RWPE2 (cell line): Measurements from ENCODE around the gene COL8A1.

Experiments used
- ATAC-seq: fragments of 200-7000 bp; cut with Tn5 transposase; 3 replicates; pipeline ENCODE4 v1.9.1; 2021; ENCODE audit warnings: low read depth
- DNase-seq: peaks from one replicate; pipeline ENCODE4 v3.0.0-alpha.2; 2020; ENCODE audit warnings: low spot score
- H3K27ac ChIP-seq: fragments of 450-650 bp; 2 replicates; pipeline ENCODE4 v1.5.1; 2017; ENCODE audit warnings: mild to moderate bottlenecking; ENCODE audit not compliant: poor library complexity, severe bottlenecking
- H3K27me3 ChIP-seq: fragments of 250-450 bp; sonication (Bioruptor Pico); 2 replicates; pipeline ENCODE4 v1.5.1; 2021; ENCODE audit warnings: mild to moderate bottlenecking, moderate library complexity; ENCODE audit not compliant: insufficient read depth, poor library complexity, severe bottlenecking
- H3K36me3 ChIP-seq: fragments of 250-450 bp; sonication (Bioruptor Pico); 2 replicates; pipeline ENCODE4 v1.5.1; 2020; ENCODE audit warnings: low read depth, mild to moderate bottlenecking, moderate library complexity
- H3K4me1 ChIP-seq: fragments of 250-450 bp; sonication (Bioruptor Pico); 2 replicates; pipeline ENCODE4 v1.5.1; 2021; ENCODE audit warnings: mild to moderate bottlenecking, moderate library complexity; ENCODE audit not compliant: insufficient read depth, poor library complexity, severe bottlenecking
- H3K4me3 ChIP-seq: fragments of 250-450 bp; sonication (Bioruptor Pico); 2 replicates; pipeline ENCODE4 v1.5.1; 2021; ENCODE audit warnings: mild to moderate bottlenecking, moderate library complexity; ENCODE audit not compliant: severe bottlenecking
- H3K9me3 ChIP-seq: fragments of 250-450 bp; sonication (Bioruptor Pico); 2 replicates; pipeline ENCODE4 v1.5.1; 2021; ENCODE audit warnings: mild to moderate bottlenecking, moderate library complexity; ENCODE audit not compliant: severe bottlenecking
- CTCF ChIP-seq: fragments of 450-650 bp; IDR thresholded peaks from one replicate; pipeline ENCODE4 v1.5.1; 2017; ENCODE audit warnings: mild to moderate bottlenecking, moderate library complexity; ENCODE audit not compliant: poor library complexity, severe bottlenecking

COL8A1 gene

GRCh38 chr3:99712291-99712954 is 74.0 kb downstream of the COL8A1 start:
- H3K36me3 ChIP-seq = peaks cover 2% of the 10 kb centered on the region
- ATAC-seq (no peak), DNase-seq (no peak)
- H3K4me3 ChIP-seq = no peak overlapping the region
- no peak for TF ChIP-seq CTCF
- no peaks in the 10 kb centered on the region for H3K27me3 ChIP-seq
- H3K27ac ChIP-seq = peak overlapping the region; percentile 13
- no peaks in the 10 kb centered on the region for H3K4me1 ChIP-seq
- H3K9me3 ChIP-seq = no peaks in the 10 kb centered on the region

- no peaks in the 10 kb centered on the region for H3K4me1 ChIP-seq
- ATAC-seq = peak; percentile 10; the same call in 1 of the 3 replicates
- H3K27me3 ChIP-seq = no peaks in the 10 kb centered on the region
- no peak for DNase-seq
- TF ChIP-seq CTCF = no peak
- H3K4me3 ChIP-seq = no peak overlapping the region
- H3K9me3 ChIP-seq = no peaks in the 10 kb centered on the region
- peak overlapping the region; percentile 21 for H3K27ac ChIP-seq
- H3K36me3 ChIP-seq = no peaks in the 10 kb centered on the region; the same call in none of the 2 replicates
Observed at GRCh38 chr3:99713440-99713839, 75.0 kb downstream of the COL8A1 start.

GRCh38 chr3:99714146-99714545 is 75.8 kb downstream of the COL8A1 start:
- Histone ChIP-seq H3K4me1 (no peaks in the 10 kb centered on the region), H3K4me3 (no peak overlapping the region), H3K36me3 (no peaks in the 10 kb centered on the region; the same call in 1 of the 2 replicates), H3K9me3 (no peaks in the 10 kb centered on the region), H3K27me3 (no peaks in the 10 kb centered on the region), H3K27ac (peak overlapping the region; percentile 21)
- TF ChIP-seq CTCF = no peak
- DNase-seq (no peak), ATAC-seq (peak; percentile 23; the same call in 1 of the 3 replicates)

- Histone ChIP-seq H3K4me1 (peaks cover 2% of the 10 kb centered on the region), H3K27me3 (no peaks in the 10 kb centered on the region), H3K27ac (peak overlapping the region; percentile 21), H3K9me3 (no peaks in the 10 kb centered on the region), H3K4me3 (no peak overlapping the region), H3K36me3 (no peaks in the 10 kb centered on the region)
- ATAC-seq (no peak), DNase-seq (no peak)
- TF ChIP-seq CTCF = no peak
Observed at GRCh38 chr3:99714575-99714974, 76.2 kb downstream of the COL8A1 start.

GRCh38 chr3:99716463-99716995 is 78.1 kb downstream of the COL8A1 start:
- no peak for DNase-seq
- no peak for TF ChIP-seq CTCF

More at GRCh38 chr3:99716463-99716995, 78.1 kb downstream of the COL8A1 start:
- no peak for ATAC-seq
- H3K27ac ChIP-seq = no peak overlapping the region
- no peaks in the 10 kb centered on the region for H3K36me3 ChIP-seq
- no peaks in the 10 kb centered on the region for H3K9me3 ChIP-seq
- H3K27me3 ChIP-seq = no peaks in the 10 kb centered on the region
- H3K4me1 ChIP-seq = peaks cover 18% of the 10 kb centered on the region
- H3K4me3 ChIP-seq = no peak overlapping the region
